OCI-LY7 (cell line): ENCODE data around the gene KCNAB2.

ENCODE experiments used
- EZH2phosphoT487 ChIP-seq: fragments of 200-600 bp; sonication (generic); IDR thresholded peaks from 2 replicates; pipeline ENCODE4 v1.6.1; 2018; ENCODE audit warnings: low read depth, borderline replicate concordance, mild to moderate bottlenecking, mixed run types, antibody characterized with exemption, low read length, moderate library complexity, mixed read lengths
- TF ChIP-seq, protein P1 (sequence below): fragments of 200-600 bp; sonication (generic); conservative IDR thresholded peaks from 2 replicates; pipeline ENCODE4 v1.5.1; 2014; ENCODE audit warnings: mild to moderate bottlenecking, antibody characterized with exemption, low read length, moderate library complexity, mixed read lengths

DNA sequence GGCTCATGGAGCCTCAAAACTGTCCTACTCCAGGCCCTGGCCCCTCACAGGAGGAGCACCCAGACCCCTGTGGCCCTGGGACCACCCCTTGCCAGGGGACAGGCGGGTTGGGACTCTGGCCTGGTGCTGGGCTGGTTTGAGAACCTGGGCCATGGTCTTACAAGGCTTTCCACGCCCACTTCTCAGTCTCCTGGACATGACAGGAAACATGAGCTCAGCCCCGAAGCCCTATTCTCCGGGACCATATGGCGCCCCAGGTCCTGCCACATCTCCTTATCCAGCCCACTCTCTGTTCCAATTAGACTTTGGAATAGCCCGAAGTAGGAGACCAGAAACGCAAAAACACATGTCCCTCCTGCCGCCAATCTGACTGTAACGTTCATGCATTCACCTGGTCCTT, 47.9 kb downstream of the KCNAB2 start:
- TF ChIP-seq, protein P1, sequence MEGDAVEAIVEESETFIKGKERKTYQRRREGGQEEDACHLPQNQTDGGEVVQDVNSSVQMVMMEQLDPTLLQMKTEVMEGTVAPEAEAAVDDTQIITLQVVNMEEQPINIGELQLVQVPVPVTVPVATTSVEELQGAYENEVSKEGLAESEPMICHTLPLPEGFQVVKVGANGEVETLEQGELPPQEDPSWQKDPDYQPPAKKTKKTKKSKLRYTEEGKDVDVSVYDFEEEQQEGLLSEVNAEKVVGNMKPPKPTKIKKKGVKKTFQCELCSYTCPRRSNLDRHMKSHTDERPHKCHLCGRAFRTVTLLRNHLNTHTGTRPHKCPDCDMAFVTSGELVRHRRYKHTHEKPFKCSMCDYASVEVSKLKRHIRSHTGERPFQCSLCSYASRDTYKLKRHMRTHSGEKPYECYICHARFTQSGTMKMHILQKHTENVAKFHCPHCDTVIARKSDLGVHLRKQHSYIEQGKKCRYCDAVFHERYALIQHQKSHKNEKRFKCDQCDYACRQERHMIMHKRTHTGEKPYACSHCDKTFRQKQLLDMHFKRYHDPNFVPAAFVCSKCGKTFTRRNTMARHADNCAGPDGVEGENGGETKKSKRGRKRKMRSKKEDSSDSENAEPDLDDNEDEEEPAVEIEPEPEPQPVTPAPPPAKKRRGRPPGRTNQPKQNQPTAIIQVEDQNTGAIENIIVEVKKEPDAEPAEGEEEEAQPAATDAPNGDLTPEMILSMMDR, result no peak
- no peak for TF ChIP-seq EZH2phosphoT487
